ENCODE results near the gene HTR7. TPM values are rescaled to one million over a fixed set of nuclear protein-coding genes. Genes with fewer than 3 reads are reported as not detected.
"Not testable (repeated sequence)": the region's sequence is repeated elsewhere in the genome, so short reads cannot be mapped to it uniquely, and the experiment has no call there.

Gene HTR7
- polyA plus RNA-seq, 4 donors = 0.70 to 0.90 TPM; not detected in 2

DNA sequence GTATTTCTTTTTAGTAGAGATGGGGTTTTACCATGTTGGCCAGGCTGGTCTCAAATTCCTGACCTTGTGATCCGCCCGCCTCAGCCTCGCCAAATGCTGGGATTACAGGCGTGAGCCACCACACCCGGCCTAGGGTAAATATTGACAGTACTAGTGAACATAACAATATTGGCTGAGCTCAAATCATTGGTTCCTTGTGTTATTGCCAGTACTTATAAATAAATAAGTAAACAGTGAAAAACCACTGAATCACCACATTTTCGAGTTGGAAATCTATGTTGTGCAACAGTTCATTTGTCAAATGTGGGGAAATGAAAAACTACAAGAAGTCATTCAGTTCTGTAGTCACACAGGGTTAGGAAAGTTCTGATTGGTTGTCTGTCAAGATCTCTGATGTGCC, 29.7 kb upstream of the HTR7 start:
- WGBS, 3 donors = 58 to 76% (median 70%) methylated on average over 6 of the region's 6 CpGs
- no peaks in the 10 kb centered on the region for H3K9me3 ChIP-seq (ENCODE audit: control insufficient read depth in 2 of 2, insufficient read depth in 1 of 2, low read depth in 1 of 2, low read length in 1 of 2)
- no peaks in the 10 kb centered on the region for H3K4me1 ChIP-seq (ENCODE audit: control insufficient read depth in 3 of 3, insufficient read depth in 2 of 3, low read depth in 1 of 3, low read length in 2 of 3)
- FAIRE-seq (no peak), DNase-seq (no peak)
- peaks cover 0 to 15% (median 11%) of the 10 kb centered on the region in 3 donors for H3K36me3 ChIP-seq (ENCODE audit: control insufficient read depth in 3 of 3, insufficient read depth in 2 of 3, low read depth in 1 of 3, low read length in 3 of 3)
- no peaks in the 10 kb centered on the region for H3K27me3 ChIP-seq (ENCODE audit: control insufficient read depth in 3 of 3, insufficient read depth in 3 of 3, low read length in 3 of 3)
- H3K27ac ChIP-seq (ENCODE audit: low read depth in 1 of 3, low read length in 2 of 3) = no peak overlapping the region
- no peak overlapping the region for H3K4me3 ChIP-seq (ENCODE audit: low read depth in 1 of 3, low read length in 3 of 3)

GRCh38 chr10:90885176-90885575, 27.3 kb upstream of the HTR7 start:
- Histone ChIP-seq H3K4me3 (ENCODE audit: low read depth in 1 of 3, low read length in 3 of 3) (no peak overlapping the region), H3K27ac (ENCODE audit: low read depth in 1 of 3, low read length in 2 of 3) (no peak overlapping the region), H3K27me3 (ENCODE audit: control insufficient read depth in 3 of 3, insufficient read depth in 3 of 3, low read length in 3 of 3) (no peaks in the 10 kb centered on the region), H3K4me1 (ENCODE audit: control insufficient read depth in 3 of 3, insufficient read depth in 2 of 3, low read depth in 1 of 3, low read length in 2 of 3) (no peaks in the 10 kb centered on the region), H3K9me3 (ENCODE audit: control insufficient read depth in 2 of 2, insufficient read depth in 1 of 2, low read depth in 1 of 2, low read length in 1 of 2) (no peaks in the 10 kb centered on the region), H3K36me3 (ENCODE audit: control insufficient read depth in 3 of 3, insufficient read depth in 2 of 3, low read depth in 1 of 3, low read length in 3 of 3) (peaks cover 0 to 17% (median 8%) of the 10 kb centered on the region in 3 donors)
- DNase-seq (no peak), FAIRE-seq (no peak)
- WGBS, 3 donors = 90 to 100% (median 96%) methylated on average over 1 of the region's 1 CpG

DNA sequence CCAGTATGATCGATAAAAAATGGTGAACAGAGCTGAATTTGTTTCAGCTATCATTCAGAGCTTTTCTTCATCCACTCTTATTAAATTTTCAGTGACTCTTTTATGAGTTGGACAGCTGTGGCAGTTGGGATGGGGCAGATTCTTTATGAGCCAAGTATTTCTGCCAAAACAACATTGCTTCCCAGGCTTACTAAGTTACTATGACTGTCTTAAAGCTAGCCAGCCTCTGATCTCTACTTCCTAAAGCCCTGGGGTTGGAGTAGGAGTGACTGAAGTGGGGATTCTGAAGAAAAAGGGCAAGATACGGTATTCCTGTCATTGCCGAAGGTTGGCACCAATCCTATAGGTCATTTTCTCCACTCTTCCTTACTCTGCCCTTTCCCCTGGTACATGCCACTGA, 26.6 kb upstream of the HTR7 start:
- Histone ChIP-seq H3K36me3 (ENCODE audit: control insufficient read depth in 3 of 3, insufficient read depth in 2 of 3, low read depth in 1 of 3, low read length in 3 of 3) (peaks cover 0 to 17% (median 8%) of the 10 kb centered on the region in 3 donors), H3K27ac (ENCODE audit: low read depth in 1 of 3, low read length in 2 of 3) (no peak overlapping the region), H3K9me3 (ENCODE audit: control insufficient read depth in 2 of 2, insufficient read depth in 1 of 2, low read depth in 1 of 2, low read length in 1 of 2) (no peaks in the 10 kb centered on the region), H3K4me3 (ENCODE audit: low read depth in 1 of 3, low read length in 3 of 3) (no peak overlapping the region), H3K27me3 (ENCODE audit: control insufficient read depth in 3 of 3, insufficient read depth in 3 of 3, low read length in 3 of 3) (no peaks in the 10 kb centered on the region), H3K4me1 (ENCODE audit: control insufficient read depth in 3 of 3, insufficient read depth in 2 of 3, low read depth in 1 of 3, low read length in 2 of 3) (no peaks in the 10 kb centered on the region)
- DNase-seq (no peak), FAIRE-seq (no peak)
- WGBS, 3 donors = 81 to 96% (median 93%) methylated on average over 3 of the region's 3 CpGs

DNA sequence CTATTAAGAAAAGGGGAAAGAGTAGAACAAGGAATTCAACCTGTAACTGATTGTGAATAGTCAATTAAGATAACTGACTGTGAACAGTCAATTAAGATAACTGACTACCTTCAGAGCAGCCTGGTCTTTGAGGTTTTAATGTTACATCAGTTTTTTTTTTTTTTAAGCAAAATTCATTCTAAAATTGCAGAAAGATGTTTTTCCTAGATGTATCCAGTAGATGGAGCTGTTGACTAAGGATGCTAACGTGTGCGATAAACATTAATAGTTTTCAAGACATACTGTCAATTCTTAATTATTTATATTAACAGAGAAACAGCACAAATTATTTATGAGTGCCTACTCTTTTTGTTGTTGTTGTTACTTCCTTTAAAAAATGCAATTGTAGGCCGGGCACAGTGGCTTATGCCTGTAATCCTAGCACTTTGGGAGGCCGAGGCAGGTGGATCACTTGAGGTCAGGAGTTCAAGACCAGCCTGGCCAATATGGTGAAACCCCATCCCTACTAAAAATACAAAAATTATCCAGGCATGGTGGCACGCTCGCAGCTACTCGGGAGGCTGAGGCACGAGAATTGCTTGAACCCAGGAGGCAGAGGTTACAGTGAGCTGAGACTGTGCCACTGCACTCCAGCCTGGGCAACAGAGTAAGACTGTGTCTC, 22.4 kb upstream of the HTR7 start:
- not testable (repeated sequence) for H3K4me1 ChIP-seq (ENCODE audit: control insufficient read depth in 3 of 3, insufficient read depth in 2 of 3, low read depth in 1 of 3, low read length in 2 of 3); H3K4me3 ChIP-seq (ENCODE audit: low read depth in 1 of 3, low read length in 3 of 3); H3K9me3 ChIP-seq (ENCODE audit: control insufficient read depth in 2 of 2, insufficient read depth in 1 of 2, low read depth in 1 of 2, low read length in 1 of 2); H3K27ac ChIP-seq (ENCODE audit: low read depth in 1 of 3, low read length in 2 of 3); H3K27me3 ChIP-seq (ENCODE audit: control insufficient read depth in 3 of 3, insufficient read depth in 3 of 3, low read length in 3 of 3)
- H3K36me3 ChIP-seq (ENCODE audit: control insufficient read depth in 3 of 3, insufficient read depth in 2 of 3, low read depth in 1 of 3, low read length in 3 of 3) = peaks cover 5 to 17% (median 6%) of the 10 kb centered on the region in 3 donors
- peak; percentile 68 for FAIRE-seq
- 71 to 73% (median 71%) methylated on average over 8 of the region's 8 CpGs for WGBS, 3 donors
- peak; percentile 31 to 39 for DNase-seq

DNA sequence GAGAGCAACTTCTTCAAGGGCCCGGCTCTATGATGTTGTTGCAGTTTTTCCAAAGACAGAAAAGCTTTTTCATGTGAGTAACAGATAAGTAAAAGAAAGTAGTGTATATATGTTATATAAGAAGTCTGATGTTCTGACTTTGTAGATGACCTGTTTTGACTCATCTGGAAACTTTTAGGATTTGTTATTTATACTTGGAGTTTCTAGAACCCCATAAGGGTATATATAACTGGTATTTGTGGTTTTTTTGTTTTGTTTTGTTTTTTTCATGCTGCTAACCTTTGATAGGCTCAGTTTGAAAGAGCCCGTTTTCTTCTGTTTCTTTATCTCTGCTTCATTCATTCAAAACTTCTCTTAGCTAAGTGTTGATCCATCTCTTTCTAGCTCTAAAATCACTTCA, 21.2 kb upstream of the HTR7 start:
- no peak for DNase-seq
- Histone ChIP-seq H3K4me3 (ENCODE audit: low read depth in 1 of 3, low read length in 3 of 3) (no peak overlapping the region), H3K4me1 (ENCODE audit: control insufficient read depth in 3 of 3, insufficient read depth in 2 of 3, low read depth in 1 of 3, low read length in 2 of 3) (no peaks in the 10 kb centered on the region), H3K36me3 (ENCODE audit: control insufficient read depth in 3 of 3, insufficient read depth in 2 of 3, low read depth in 1 of 3, low read length in 3 of 3) (peaks cover 5 to 17% (median 5%) of the 10 kb centered on the region in 3 donors), H3K27ac (ENCODE audit: low read depth in 1 of 3, low read length in 2 of 3) (no peak overlapping the region), H3K27me3 (ENCODE audit: control insufficient read depth in 3 of 3, insufficient read depth in 3 of 3, low read length in 3 of 3) (no peaks in the 10 kb centered on the region), H3K9me3 (ENCODE audit: control insufficient read depth in 2 of 2, insufficient read depth in 1 of 2, low read depth in 1 of 2, low read length in 1 of 2) (no peaks in the 10 kb centered on the region)
- WGBS, 3 donors = 77 to 91% (median 85%) methylated on average over 2 of the region's 2 CpGs
- no peak for FAIRE-seq

GRCh38 chr10:90872648-90873020, 14.8 kb upstream of the HTR7 start:
- no peaks in the 10 kb centered on the region for H3K9me3 ChIP-seq (ENCODE audit: control insufficient read depth in 2 of 2, insufficient read depth in 1 of 2, low read depth in 1 of 2, low read length in 1 of 2)
- peak overlapping the region in 2 of 3 donors; percentile 75 to 93 for H3K4me3 ChIP-seq (ENCODE audit: low read depth in 1 of 3, low read length in 3 of 3)
- DNase-seq = peak in 1 of 2 donors; percentile 11
- peaks cover 0 to 4% (median 0%) of the 10 kb centered on the region in 3 donors for H3K27me3 ChIP-seq (ENCODE audit: control insufficient read depth in 3 of 3, insufficient read depth in 3 of 3, low read length in 3 of 3)
- H3K27ac ChIP-seq (ENCODE audit: low read depth in 1 of 3, low read length in 2 of 3) = no peak overlapping the region
- no peak for FAIRE-seq
- peaks cover 4 to 5% (median 5%) of the 10 kb centered on the region in 3 donors for H3K36me3 ChIP-seq (ENCODE audit: control insufficient read depth in 3 of 3, insufficient read depth in 2 of 3, low read depth in 1 of 3, low read length in 3 of 3)
- WGBS, 3 donors = 6 to 21% (median 8%) methylated on average over 8 of the region's 8 CpGs
- H3K4me1 ChIP-seq (ENCODE audit: control insufficient read depth in 3 of 3, insufficient read depth in 2 of 3, low read depth in 1 of 3, low read length in 2 of 3) = no peaks in the 10 kb centered on the region

- Histone ChIP-seq H3K27ac (ENCODE audit: low read depth in 1 of 3, low read length in 2 of 3) (peak within 1 kb of the TSS in 2 of 3 donors; percentile 67 to 82), H3K27me3 (ENCODE audit: control insufficient read depth in 3 of 3, insufficient read depth in 3 of 3, low read length in 3 of 3) (peaks cover 0 to 6% (median 1%) of the 10 kb centered on the region in 3 donors), H3K4me3 (ENCODE audit: low read depth in 1 of 3, low read length in 3 of 3) (peak within 1 kb of the TSS; percentile 75 to 93 (median 86)), H3K9me3 (ENCODE audit: control insufficient read depth in 2 of 2, insufficient read depth in 1 of 2, low read depth in 1 of 2, low read length in 1 of 2) (no peaks in the 10 kb centered on the region), H3K4me1 (ENCODE audit: control insufficient read depth in 3 of 3, insufficient read depth in 2 of 3, low read depth in 1 of 3, low read length in 2 of 3) (no peaks in the 10 kb centered on the region), H3K36me3 (ENCODE audit: control insufficient read depth in 3 of 3, insufficient read depth in 2 of 3, low read depth in 1 of 3, low read length in 3 of 3) (peaks cover 2 to 4% (median 2%) of the 10 kb centered on the region in 3 donors)
- DNase-seq (peak; percentile 80 to 92), FAIRE-seq (no peak)
- 0 to 1% (median 0%) methylated on average over 43 of the region's 43 CpGs for WGBS, 3 donors
These were observed 14.2 kb upstream of the HTR7 start, which contains the start of gene RPP30 for GRCh38 chr10:90871766-90872647. RPP30 (plus strand) TSS chr10:90871974; CDS start chr10:90871987, 13 bp downstream.

- DNase-seq (peak; percentile 31 to 49), FAIRE-seq (no peak)
- peaks cover 0 to 9% (median 3%) of the 10 kb centered on the region in 3 donors for H3K27me3 ChIP-seq (ENCODE audit: control insufficient read depth in 3 of 3, insufficient read depth in 3 of 3, low read length in 3 of 3)
- H3K9me3 ChIP-seq (ENCODE audit: control insufficient read depth in 2 of 2, insufficient read depth in 1 of 2, low read depth in 1 of 2, low read length in 1 of 2) = no peaks in the 10 kb centered on the region
- peak overlapping the region in 1 of 3 donors; percentile 67 for H3K27ac ChIP-seq (ENCODE audit: low read depth in 1 of 3, low read length in 2 of 3)
- no peaks in the 10 kb centered on the region for H3K36me3 ChIP-seq (ENCODE audit: control insufficient read depth in 3 of 3, insufficient read depth in 2 of 3, low read depth in 1 of 3, low read length in 3 of 3)
- 2 to 4% (median 3%) methylated on average over 14 of the region's 14 CpGs for WGBS, 3 donors
- H3K4me1 ChIP-seq (ENCODE audit: control insufficient read depth in 3 of 3, insufficient read depth in 2 of 3, low read depth in 1 of 3, low read length in 2 of 3) = no peaks in the 10 kb centered on the region
- peak overlapping the region; percentile 75 to 93 (median 86) for H3K4me3 ChIP-seq (ENCODE audit: low read depth in 1 of 3, low read length in 3 of 3)
These were observed 13.5 kb upstream of the HTR7 start for GRCh38 chr10:90871279-90871765.

All from small intestine (tissue), 7 donors.